Measurements from ENCODE around the gene REEP3.

Gene REEP3

DNA sequence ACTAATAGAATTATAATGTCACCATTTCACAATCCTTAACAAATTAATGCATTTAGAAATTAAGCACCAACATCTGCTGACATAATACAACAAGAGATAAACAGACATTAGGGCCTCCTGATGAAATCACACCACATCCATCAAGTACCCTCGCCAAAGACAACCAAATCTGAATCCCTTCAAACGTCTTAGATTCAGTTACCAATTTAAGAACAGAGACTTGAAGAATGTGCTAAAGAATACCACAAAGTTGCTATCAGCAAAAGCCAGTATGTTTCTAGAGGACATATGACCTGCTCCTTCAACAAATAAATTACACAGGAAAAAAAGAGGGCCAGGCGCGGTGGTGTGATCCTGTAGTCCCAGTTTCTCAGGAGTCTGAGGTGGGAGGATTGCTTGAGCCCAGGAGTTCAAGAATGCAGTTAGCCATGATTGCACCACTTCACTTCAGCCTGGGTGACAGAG is 144.5 kb downstream of the REEP3 start:
- DNase-seq (ENCODE audit: low spot score): no peak

DNA sequence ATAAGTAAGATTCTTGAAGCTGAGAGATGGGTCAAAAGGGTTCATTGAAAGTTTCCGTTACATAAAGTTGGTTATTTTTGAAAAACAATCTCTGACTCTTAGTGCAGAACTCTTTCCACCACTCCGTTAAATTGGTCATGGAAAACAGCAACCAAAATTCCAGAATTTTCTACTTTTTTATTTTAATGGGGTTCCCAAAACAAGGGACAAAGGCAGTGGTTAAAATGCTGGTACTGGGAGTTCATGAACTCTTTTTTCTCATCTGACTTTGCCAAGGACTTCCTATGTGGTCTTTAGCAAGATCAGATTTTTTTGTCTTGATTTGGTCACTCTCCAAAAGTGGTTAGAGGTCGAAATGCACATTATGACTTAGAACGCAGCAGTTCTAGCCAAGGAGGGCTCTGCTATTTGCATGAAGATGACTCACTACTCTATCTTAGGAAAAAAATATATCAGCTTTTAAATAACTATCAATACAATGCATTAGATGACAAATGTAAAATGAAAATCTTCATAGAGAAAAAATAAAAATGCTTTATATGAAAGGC is 145.7 kb downstream of the REEP3 start:
- DNase-seq (ENCODE audit: low spot score): peak; percentile 78

GRCh38 chr10:63667596-63668480 is 146.6 kb downstream of the REEP3 start:
- DNase-seq (ENCODE audit: low spot score): no peak

DNA sequence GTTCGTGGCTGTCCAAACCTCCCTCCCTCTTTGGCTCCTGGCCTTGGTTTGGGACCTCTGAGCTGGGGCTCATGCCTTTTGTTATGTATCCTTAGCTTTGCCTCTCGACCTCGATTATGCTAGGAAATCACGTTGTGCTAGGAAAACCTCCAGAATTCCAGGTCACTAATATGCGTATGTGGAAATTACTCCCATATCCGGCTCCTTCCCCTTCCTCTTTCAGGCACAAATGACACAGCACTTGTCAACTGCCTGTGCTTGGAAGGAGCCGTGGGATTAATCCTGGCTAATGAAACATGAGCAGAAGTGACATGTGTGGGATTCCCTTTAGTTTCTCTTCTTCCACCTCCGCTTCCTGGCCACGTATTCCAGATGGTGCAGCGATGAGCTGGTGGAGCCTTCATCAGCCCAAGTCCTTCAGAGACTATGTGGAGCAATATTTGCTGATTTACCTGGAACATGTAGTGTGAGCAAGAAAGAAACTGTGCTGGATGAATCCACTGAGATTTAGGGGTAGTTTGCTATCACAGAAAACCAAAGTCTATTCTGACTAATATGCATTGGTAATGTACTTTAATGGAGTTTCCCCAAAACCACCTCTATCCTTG is 149.2 kb downstream of the REEP3 start:
- DNase-seq (ENCODE audit: low spot score): peak; percentile 28

GRCh38 chr10:63671317-63671937 is 150.2 kb downstream of the REEP3 start:
- DNase-seq (ENCODE audit: low spot score): peak; percentile 68

DNA sequence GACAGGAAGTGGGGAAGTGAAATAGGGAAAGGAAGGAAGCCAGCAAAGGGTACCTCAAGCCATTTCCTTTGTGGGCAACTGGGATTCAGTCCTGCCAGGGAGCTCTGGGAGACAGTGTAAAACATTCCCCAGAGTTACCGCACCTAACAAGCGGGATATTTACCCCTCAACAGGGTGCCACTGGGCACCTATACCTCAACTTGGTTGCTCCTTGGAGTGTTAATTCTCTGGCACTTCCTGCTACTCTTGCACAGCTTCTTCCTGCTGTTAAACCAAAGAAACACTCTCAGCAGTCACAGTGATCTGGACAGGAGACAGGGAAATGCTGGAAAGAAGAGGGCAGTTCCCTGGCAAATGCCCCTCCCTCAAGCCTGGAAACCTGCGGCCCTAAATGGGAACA is 151.3 kb downstream of the REEP3 start:
- no peak for DNase-seq (ENCODE audit: low spot score)

- no peak for DNase-seq (ENCODE audit: low spot score)
Measured at GRCh38 chr10:63673246-63673645, 152.0 kb downstream of the REEP3 start.

DNA sequence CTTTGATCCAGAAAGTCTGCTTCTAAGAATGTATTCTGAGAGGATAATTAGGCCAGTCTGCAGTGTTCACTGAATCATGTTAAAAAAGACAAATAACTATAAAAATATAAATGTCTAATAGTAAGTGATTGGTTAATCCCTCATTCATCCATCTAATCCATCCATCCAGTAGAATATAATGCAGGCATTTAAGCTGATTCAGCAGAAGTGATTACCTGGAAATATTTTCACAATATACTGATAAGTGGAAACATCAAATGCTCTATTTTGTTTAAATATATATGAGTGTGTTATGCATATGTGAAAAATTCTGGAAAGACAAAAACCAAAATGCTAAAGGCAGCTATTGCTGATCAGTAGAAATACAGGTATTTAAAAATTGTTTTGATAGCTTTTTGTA is 152.6 kb downstream of the REEP3 start:
- DNase-seq (ENCODE audit: low spot score): no peak

All from GM03348 (cell line).